Duodenal mucosa (tissue), 2 donors: ENCODE measurements around the gene UGT2A2.
"Not testable (repeated sequence)": the region's sequence is repeated elsewhere in the genome, so short reads cannot be mapped to it uniquely, and the experiment has no call there.

Source experiments
- H3K27ac ChIP-seq: one replicate; pipeline ENCODE4 v1.7.0; 2013; ENCODE audit warnings: low read depth, low read length
- H3K27me3 ChIP-seq, 2 donors: one replicate each; pipeline ENCODE4 v1.7.0; 2013; ENCODE audit warnings: low read length in 2 of 2, control low read depth in 1 of 2; ENCODE audit not compliant: insufficient read depth in 2 of 2, control insufficient read depth in 1 of 2
- H3K36me3 ChIP-seq, 2 donors: one replicate each; pipeline ENCODE4 v1.7.0; 2013; ENCODE audit warnings: low read length in 2 of 2, control low read depth in 1 of 2; ENCODE audit not compliant: insufficient read depth in 2 of 2, control insufficient read depth in 1 of 2
- H3K4me1 ChIP-seq, 2 donors: one replicate each; pipeline ENCODE4 v1.7.0; 2013; ENCODE audit warnings: low read length in 2 of 2, control low read depth in 1 of 2; ENCODE audit not compliant: insufficient read depth in 2 of 2, control insufficient read depth in 1 of 2
- H3K4me3 ChIP-seq, 2 donors: one replicate each; pipeline ENCODE4 v1.7.0; 2013; ENCODE audit warnings: low read length in 2 of 2, low read depth in 1 of 2
- H3K9ac ChIP-seq, 2 donors: one replicate each; pipeline ENCODE4 v1.7.0; 2013; ENCODE audit warnings: low read length in 2 of 2, low read depth in 1 of 2
- H3K9me3 ChIP-seq, 2 donors: one replicate each; pipeline ENCODE4 v1.7.0; 2013; ENCODE audit warnings: low read length in 2 of 2, control low read depth in 1 of 2; ENCODE audit not compliant: control insufficient read depth in 1 of 2

UGT2A2 gene

DNA sequence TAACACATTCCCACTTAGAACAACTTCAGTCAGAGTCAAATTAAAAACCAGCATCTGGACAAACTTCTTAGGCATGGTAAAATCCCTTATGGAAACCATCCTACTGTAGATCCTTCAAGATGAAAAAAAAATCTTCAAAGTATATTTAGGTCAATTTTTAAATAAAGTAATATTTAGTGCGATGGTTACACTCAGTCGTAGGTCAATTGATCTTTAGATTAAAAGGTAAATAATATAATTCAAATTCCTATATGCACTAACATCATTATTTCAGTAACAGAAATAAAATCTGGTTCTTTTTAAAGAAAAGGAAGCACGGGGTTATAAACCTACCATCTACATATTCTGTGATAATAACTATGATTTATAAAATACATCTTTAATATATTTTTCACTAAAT, at the start of gene UGT2A2:
TSS of gene UGT2A2 (minus strand) at position 101 of the 400 bp plus-strand sequence. CDS start at position 99, 2 bp downstream.
- Histone ChIP-seq H3K27me3 (no peaks in the 10 kb centered on the region), H3K9ac (no peak within 1 kb of the TSS), H3K36me3 (no peaks in the 10 kb centered on the region), H3K4me1 (no peaks in the 10 kb centered on the region), H3K4me3 (no peak within 1 kb of the TSS), H3K27ac (no peak within 1 kb of the TSS), H3K9me3 (no peaks in the 10 kb centered on the region)

DNA sequence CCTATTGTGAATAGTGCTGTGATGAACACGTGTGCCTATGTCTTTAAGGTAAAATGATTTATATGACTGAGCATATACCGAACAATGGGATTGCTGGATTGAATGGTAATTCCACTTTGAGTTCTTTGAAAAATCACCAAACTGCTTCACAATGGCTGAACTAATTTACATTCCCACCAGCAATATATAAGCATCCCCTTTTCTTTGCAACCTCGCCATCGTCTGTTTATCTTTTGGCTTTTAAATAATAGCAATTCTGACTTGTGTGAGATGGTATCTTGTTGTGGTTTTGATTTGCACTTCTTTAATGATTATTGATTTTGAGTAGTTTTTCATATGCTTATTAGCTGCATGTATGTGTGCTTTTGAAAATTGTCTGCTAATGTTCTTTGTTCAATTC, 45.4 kb upstream of the UGT2A2 start:
- no peaks in the 10 kb centered on the region for H3K9me3 ChIP-seq

DNA sequence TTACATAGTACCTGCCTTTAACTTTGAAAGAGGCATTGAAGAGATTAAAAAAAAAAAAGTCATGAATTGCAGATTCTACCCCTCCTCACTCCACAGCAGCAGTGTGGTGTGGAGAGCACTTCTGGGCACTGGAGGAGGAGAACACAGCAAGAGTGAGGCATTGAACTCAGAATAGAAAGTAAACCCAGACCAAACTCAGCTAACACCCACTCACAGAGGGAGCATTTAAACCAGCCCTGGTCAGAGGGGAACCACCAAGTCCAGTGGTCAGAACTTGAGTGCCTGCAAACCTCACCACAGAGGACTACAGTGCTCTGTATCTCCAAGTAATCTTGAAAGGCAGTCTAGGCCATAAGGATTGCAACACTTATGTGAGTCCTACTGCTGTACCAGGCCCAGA, 29.2 kb upstream of the UGT2A2 start:
- no peak overlapping the region for H3K4me3 ChIP-seq
- H3K36me3 ChIP-seq = no peaks in the 10 kb centered on the region
- no peaks in the 10 kb centered on the region for H3K4me1 ChIP-seq
- H3K27ac ChIP-seq = no peak overlapping the region
- no peak overlapping the region for H3K9ac ChIP-seq
- H3K9me3 ChIP-seq = no peaks in the 10 kb centered on the region
- H3K27me3 ChIP-seq = no peaks in the 10 kb centered on the region

More for the DNA sequence above, 45.4 kb upstream of the UGT2A2 start:
- no peak overlapping the region for H3K9ac ChIP-seq
- no peak overlapping the region for H3K4me3 ChIP-seq
- H3K36me3 ChIP-seq = no peaks in the 10 kb centered on the region
- peaks cover 0 to 2% of the 10 kb centered on the region in 2 donors for H3K4me1 ChIP-seq
- H3K27ac ChIP-seq = no peak overlapping the region
- no peaks in the 10 kb centered on the region for H3K27me3 ChIP-seq

DNA sequence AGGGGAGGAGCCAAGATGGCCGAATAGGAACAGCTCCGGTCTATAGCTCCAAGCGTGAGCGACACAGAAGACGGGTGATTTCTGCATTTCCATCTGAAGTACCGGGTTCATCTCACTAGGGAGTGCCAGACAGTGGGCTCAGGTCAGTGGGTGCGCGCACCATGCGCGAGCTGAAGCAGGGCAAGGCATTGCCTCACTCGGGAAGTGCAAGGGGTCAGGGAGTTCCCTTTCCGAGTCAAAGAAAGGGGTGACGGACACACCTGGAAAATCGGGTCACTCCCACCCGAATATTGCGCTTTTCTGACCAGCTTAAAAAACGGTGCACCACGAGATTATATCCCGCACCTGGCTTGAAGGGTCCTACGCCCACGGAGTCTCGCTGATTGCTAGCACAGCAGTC, 24.6 kb upstream of the UGT2A2 start:
- not testable (repeated sequence) for H3K36me3 ChIP-seq, H3K4me1 ChIP-seq, H3K27ac ChIP-seq, H3K9me3 ChIP-seq, H3K4me3 ChIP-seq, H3K9ac ChIP-seq, H3K27me3 ChIP-seq

DNA sequence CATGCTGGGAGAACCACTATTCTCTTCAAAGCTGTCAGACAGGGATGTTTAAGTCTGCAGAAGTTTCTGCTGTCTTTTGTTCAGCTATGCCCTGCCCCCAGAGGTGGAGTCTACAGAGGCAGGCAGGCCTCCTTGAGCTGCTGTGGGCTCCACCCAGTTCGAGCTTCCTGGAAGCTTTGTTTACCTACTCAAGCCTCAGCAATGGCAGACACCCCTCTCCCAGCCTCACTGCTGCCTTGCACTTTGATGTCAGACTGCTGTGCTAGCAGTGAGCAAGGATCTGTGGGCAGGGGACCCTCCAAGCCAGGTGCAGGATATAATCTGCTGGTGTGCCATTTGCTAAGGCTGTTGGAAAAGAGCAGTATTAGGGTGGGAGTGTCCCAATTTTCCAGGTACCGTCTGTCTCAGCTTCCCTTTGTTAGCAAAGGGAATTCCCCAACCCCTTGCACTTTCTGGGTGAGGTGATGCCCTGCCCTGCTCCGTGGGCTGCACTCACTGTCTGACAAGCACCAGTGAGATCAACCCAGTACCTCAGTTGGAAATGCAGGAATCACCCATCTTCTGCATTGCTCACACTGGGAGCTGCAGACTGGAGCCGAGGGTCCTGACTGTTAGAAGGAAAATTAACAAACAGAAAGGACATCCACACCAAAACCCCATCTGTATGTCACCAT, 21.8 kb upstream of the UGT2A2 start:
- not testable (repeated sequence) for H3K36me3 ChIP-seq, H3K4me1 ChIP-seq, H3K27me3 ChIP-seq, H3K9me3 ChIP-seq, H3K9ac ChIP-seq, H3K4me3 ChIP-seq, H3K27ac ChIP-seq

DNA sequence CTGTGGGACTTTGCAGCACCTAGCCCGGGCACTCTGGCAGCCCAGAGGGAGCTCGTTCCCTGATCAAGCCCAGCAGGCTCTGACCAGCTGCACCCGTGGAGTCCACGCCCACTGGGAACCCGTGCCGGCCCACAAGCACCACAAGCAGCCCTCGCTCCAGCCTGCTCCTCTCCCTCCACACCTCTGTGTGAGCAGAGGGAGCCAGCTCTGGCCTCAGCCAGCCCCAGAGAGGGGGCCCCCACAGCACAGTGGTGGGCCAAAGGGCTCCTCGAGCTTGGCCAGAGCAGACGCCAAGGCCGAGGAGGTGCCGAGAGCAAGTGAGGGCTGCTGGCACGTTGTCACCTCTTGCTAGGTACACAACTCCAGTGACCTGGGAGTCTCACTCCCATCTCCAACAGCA, 18.7 kb upstream of the UGT2A2 start:
- H3K4me3 ChIP-seq = no peak overlapping the region
- no peaks in the 10 kb centered on the region for H3K9me3 ChIP-seq
- no peak overlapping the region for H3K9ac ChIP-seq
- H3K36me3 ChIP-seq = no peaks in the 10 kb centered on the region
- no peak overlapping the region for H3K27ac ChIP-seq
- no peaks in the 10 kb centered on the region for H3K4me1 ChIP-seq
- no peaks in the 10 kb centered on the region for H3K27me3 ChIP-seq

DNA sequence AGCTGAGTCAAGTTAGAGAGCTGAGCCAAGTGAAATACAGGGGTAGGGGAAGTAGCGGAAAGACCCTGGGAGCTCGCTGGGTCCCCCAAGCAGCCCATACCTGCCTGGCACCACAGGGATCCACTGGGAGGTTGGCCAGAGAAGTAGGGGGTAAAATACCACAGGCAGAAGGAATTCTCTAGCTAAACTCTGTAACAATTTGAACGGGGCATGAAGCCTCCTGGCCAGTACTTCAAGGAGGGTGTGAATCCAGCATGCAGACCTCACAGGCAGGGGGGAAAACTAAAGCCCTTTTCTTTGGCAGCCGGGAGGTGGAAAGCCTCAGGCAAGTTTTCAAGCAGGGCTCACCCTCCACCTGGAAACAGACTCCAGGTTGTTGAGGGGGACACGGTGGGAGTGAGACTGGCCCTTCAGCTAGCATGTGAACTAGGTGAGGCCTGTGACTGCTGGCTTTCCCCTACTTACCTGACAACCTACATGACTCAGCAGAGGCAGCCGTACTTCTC, 17.3 kb upstream of the UGT2A2 start:
- Histone ChIP-seq H3K27ac (no peak overlapping the region), H3K4me3 (no peak overlapping the region), H3K36me3 (no peaks in the 10 kb centered on the region), H3K27me3 (no peaks in the 10 kb centered on the region), H3K4me1 (no peaks in the 10 kb centered on the region), H3K9ac (no peak overlapping the region), H3K9me3 (no peaks in the 10 kb centered on the region)

DNA sequence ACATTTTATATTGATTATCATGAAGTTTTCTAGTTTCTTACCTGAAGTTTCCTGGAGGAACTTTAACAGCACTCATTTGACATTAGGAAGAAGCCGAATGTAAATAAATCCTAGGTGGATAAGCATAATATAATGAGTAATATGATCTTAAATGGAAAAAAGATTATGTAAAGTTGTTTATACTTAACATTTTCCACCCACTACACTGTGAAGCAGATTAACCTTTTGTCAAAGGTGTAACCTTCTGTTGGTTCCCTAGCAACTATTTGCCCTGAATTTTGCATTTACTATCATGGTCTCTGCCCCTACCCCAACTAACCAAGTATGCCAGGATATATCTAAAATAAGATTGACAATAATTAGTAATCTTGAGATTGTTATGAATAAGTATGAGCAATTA, 13.7 kb upstream of the UGT2A2 start, which contains the start of gene UGT2A1:
TSS of gene UGT2A1 (minus strand) at position 101 of the 400 bp plus-strand sequence. CDS start 5,603 bp downstream, outside the sequence.
- Histone ChIP-seq H3K9me3 (no peaks in the 10 kb centered on the region), H3K9ac (no peak within 1 kb of the TSS), H3K27ac (no peak within 1 kb of the TSS), H3K4me1 (no peaks in the 10 kb centered on the region), H3K4me3 (no peak within 1 kb of the TSS), H3K27me3 (no peaks in the 10 kb centered on the region), H3K36me3 (no peaks in the 10 kb centered on the region)

DNA sequence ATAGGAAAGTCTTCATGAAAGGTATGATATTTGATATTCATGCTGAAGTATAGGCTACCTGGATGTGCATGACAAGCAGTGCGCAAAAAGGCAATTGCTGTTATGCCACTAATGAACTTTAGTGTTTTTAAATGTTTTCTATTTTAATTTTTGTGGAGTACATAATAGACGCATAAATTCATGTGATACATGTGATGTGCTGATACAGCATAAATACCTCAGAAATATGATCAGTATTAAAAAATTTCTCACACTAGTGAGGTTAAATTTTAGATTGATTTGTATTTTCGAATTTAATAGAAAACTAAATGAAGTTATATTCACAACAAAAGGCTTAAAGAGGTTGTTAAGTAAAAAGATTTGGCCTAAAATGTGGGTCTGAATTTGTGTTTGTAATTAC, 11.4 kb upstream of the UGT2A2 start:
- Histone ChIP-seq H3K4me1 (no peaks in the 10 kb centered on the region), H3K4me3 (no peak overlapping the region), H3K36me3 (no peaks in the 10 kb centered on the region), H3K27ac (no peak overlapping the region), H3K9me3 (no peaks in the 10 kb centered on the region), H3K9ac (no peak overlapping the region), H3K27me3 (no peaks in the 10 kb centered on the region)

DNA sequence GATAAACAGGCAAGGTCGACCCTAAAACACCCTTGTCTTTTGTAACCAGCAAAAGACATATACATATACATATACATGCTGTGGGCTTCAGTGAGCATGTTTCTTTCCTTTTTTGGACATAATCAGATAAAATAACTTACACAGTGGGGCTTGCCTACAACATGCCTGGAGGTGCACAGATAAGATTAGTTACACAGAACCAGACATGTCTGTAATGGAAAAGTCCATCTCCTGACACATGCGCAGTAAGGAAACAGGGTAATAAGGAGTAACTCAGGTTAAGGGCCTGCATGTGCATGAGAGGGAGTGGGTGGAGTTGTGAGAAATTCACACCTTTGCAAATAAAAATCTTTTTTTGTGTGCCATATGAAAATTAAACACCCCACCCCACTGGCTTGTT, 10.2 kb upstream of the UGT2A2 start:
- H3K27me3 ChIP-seq = no peaks in the 10 kb centered on the region
- H3K36me3 ChIP-seq = no peaks in the 10 kb centered on the region
- no peaks in the 10 kb centered on the region for H3K4me1 ChIP-seq
- no peak overlapping the region for H3K9ac ChIP-seq
- H3K9me3 ChIP-seq = no peaks in the 10 kb centered on the region
- no peak overlapping the region for H3K27ac ChIP-seq
- H3K4me3 ChIP-seq = no peak overlapping the region
